ENCODE measurements around the gene MTRF1.

MTRF1 gene

GRCh38 chr13:41232578-41233480 lies 30.5 kb downstream of the MTRF1 start:
- no peak for DNase-seq (ENCODE audit: low spot score)
- no peak for TF ChIP-seq CTCF (IDR thresholded peaks at IDR 0.05; ENCODE audit: extremely low read depth, missing control alignments)

- TF ChIP-seq CTCF (IDR thresholded peaks at IDR 0.05; ENCODE audit: extremely low read depth, missing control alignments), result no peak
- no peak for DNase-seq (ENCODE audit: low spot score)
These were observed 31.6 kb downstream of the MTRF1 start for GRCh38 chr13:41231786-41232185.

GRCh38 chr13:41231025-41231677 lies 32.2 kb downstream of the MTRF1 start:
- no peak for DNase-seq (ENCODE audit: low spot score)
- no peak for TF ChIP-seq CTCF (IDR thresholded peaks at IDR 0.05; ENCODE audit: extremely low read depth, missing control alignments)

GRCh38 chr13:41229356-41229755 lies 34.0 kb downstream of the MTRF1 start:
- DNase-seq (ENCODE audit: low spot score), result no peak
- no peak for TF ChIP-seq CTCF (IDR thresholded peaks at IDR 0.05; ENCODE audit: extremely low read depth, missing control alignments)

- DNase-seq (ENCODE audit: low spot score), result no peak
These were observed 39.0 kb downstream of the MTRF1 start for GRCh38 chr13:41224113-41225110.

GRCh38 chr13:41222259-41222852 lies 41.0 kb downstream of the MTRF1 start:
- peak; percentile 48 for TF ChIP-seq CTCF (IDR thresholded peaks at IDR 0.05; ENCODE audit: extremely low read depth, missing control alignments)
- peak; percentile 68 for DNase-seq (ENCODE audit: low spot score)

More at GRCh38 chr13:41224113-41225110, 39.0 kb downstream of the MTRF1 start:
- no peak for TF ChIP-seq CTCF (IDR thresholded peaks at IDR 0.05; ENCODE audit: extremely low read depth, missing control alignments)
